Neural cell (in vitro differentiated cells): ENCODE results near the gene GDI1.

ENCODE experiments used
- CTCF ChIP-seq: fragments of 450-650 bp; IDR thresholded peaks from 2 replicates; pipeline ENCODE4 v1.5.1; 2014; ENCODE audit warnings: antibody characterized with exemption, mild to moderate bottlenecking, moderate library complexity; ENCODE audit not compliant: poor library complexity, severe bottlenecking
- POLR2AphosphoS5 ChIP-seq: IDR thresholded peaks from 2 replicates; pipeline ENCODE4 v1.6.1; 2012
- SMC3 ChIP-seq: fragments of 450-650 bp; conservative IDR thresholded peaks from 2 replicates; pipeline ENCODE4 v1.6.1; 2014; ENCODE audit warnings: antibody characterized with exemption, mild to moderate bottlenecking, moderate library complexity; ENCODE audit not compliant: poor library complexity

GRCh38 chrX:154481911-154482601 lies 45.1 kb downstream of the GDI1 start:
- TF ChIP-seq CTCF (no peak), SMC3 (no peak), POLR2AphosphoS5 (no peak)
